Measurements from ENCODE around the gene GRIA4. TPM values are rescaled to one million over a fixed set of nuclear protein-coding genes. Genes with fewer than 3 reads are reported as not detected.

The GRIA4 gene
- polyA plus RNA-seq, 2 of the 4 experiments (the other 2 are of a cell fraction), result not detected

- ChIA-PET CTCF (no interaction called here), POLR2A (no interaction called here)
- DNase-seq (ENCODE audit: low read depth in 1 of 2, low spot score in 1 of 2) (no peak), FAIRE-seq (no peak), ATAC-seq (no peak)
- 60% methylated on average over 4 of the region's 4 CpGs for WGBS (ENCODE audit: missing lambda C conversion rate)
- H3K4me2 ChIP-seq, result no peak overlapping the region
- H3K27ac ChIP-seq, result no peak overlapping the region
- no peak for TF ChIP-seq ESRRA (IDR thresholded peaks at IDR 0.05; ENCODE audit: borderline replicate concordance, low read length)
- no peak for TF ChIP-seq FOSL2 (IDR thresholded peaks at IDR 0.05)
- no peak for TF ChIP-seq FOSL2 (CRISPR knock-in tag; IDR thresholded peaks at IDR 0.05)
- no peak for TF ChIP-seq ZSCAN20 (CRISPR knock-in tag; IDR thresholded peaks at IDR 0.05)
- no peak for TF ChIP-seq TP53 (CRISPR knock-in tag; IDR thresholded peaks at IDR 0.05)
- no peak for TF ChIP-seq HOXB5 (CRISPR knock-in tag; IDR thresholded peaks at IDR 0.05)
- no peak for TF ChIP-seq CHD2 (IDR thresholded peaks at IDR 0.05; ENCODE audit: low read length, partially characterized antibody)
- no peak for TF ChIP-seq POLR2A (IDR thresholded peaks at IDR 0.05; ENCODE audit: low read length)
- TF ChIP-seq ELK1 (IDR thresholded peaks at IDR 0.05; ENCODE audit: low read depth, low read length), result no peak
- no peak for TF ChIP-seq HMGXB4 (CRISPR knock-in tag; IDR thresholded peaks at IDR 0.05; ENCODE audit: borderline replicate concordance)
- no peak for TF ChIP-seq RNF2 (IDR thresholded peaks at IDR 0.05; ENCODE audit: borderline replicate concordance, low read depth)
- no peak for TF ChIP-seq CTCF (IDR thresholded peaks at IDR 0.05)
- no peak overlapping the region for H3K4me3 ChIP-seq
- no peaks in the 10 kb centered on the region for H3K9me3 ChIP-seq
- H3K4me1 ChIP-seq, result no peaks in the 10 kb centered on the region
Measured at GRCh38 chr11:105635466-105635865, 25.6 kb downstream of the GRIA4 start.

GRCh38 chr11:105636496-105636895 is 26.6 kb downstream of the GRIA4 start:
- no peak overlapping the region for H3K4me3 ChIP-seq
- POLR2A ChIA-PET, result no interaction called here
- H3K27ac ChIP-seq, result no peak overlapping the region
- H3K4me2 ChIP-seq, result no peak overlapping the region
- CTCF ChIA-PET, result no interaction called here
- H3K9me3 ChIP-seq, result no peaks in the 10 kb centered on the region
- DNase-seq (ENCODE audit: low read depth in 1 of 2, low spot score in 1 of 2), result no peak
- no peaks in the 10 kb centered on the region for H3K4me1 ChIP-seq
- 10% methylated on average over 2 of the region's 2 CpGs for WGBS (ENCODE audit: missing lambda C conversion rate)
- ATAC-seq, result no peak
- no peak for TF ChIP-seq POLR2AphosphoS2 (conservative IDR thresholded peaks at IDR 0.05; ENCODE audit: low read length)
- no peak for TF ChIP-seq POLR2A (IDR thresholded peaks at IDR 0.05; ENCODE audit: low read length)
- no peak for TF ChIP-seq HEYL (CRISPR knock-in tag; IDR thresholded peaks at IDR 0.05)
- no peak for TF ChIP-seq SMC3 (IDR thresholded peaks at IDR 0.05)
- no peak for TF ChIP-seq TFCP2L1 (CRISPR knock-in tag; IDR thresholded peaks at IDR 0.05)
- TF ChIP-seq BHLHE40 (IDR thresholded peaks at IDR 0.05; ENCODE audit: low read depth, low read length), result no peak
- no peak for TF ChIP-seq NFE2L2 (conservative IDR thresholded peaks at IDR 0.05; ENCODE audit: low read length)
- TF ChIP-seq CBX8 (IDR thresholded peaks at IDR 0.05), result no peak
- TF ChIP-seq ATOH8 (CRISPR knock-in tag; IDR thresholded peaks at IDR 0.05; ENCODE audit: low read depth), result no peak
- TF ChIP-seq TP53 (CRISPR knock-in tag; IDR thresholded peaks at IDR 0.05), result no peak
- TF ChIP-seq CEBPB (IDR thresholded peaks at IDR 0.05), result no peak
- no peak for TF ChIP-seq GATA3 (IDR thresholded peaks at IDR 0.05; ENCODE audit: borderline replicate concordance)
- TF ChIP-seq HDAC2 (IDR thresholded peaks at IDR 0.05), result no peak
- no peak for TF ChIP-seq KDM1A (IDR thresholded peaks at IDR 0.05; ENCODE audit: low read depth)
- no peak for TF ChIP-seq RARB (CRISPR knock-in tag; IDR thresholded peaks at IDR 0.05)
- TF ChIP-seq NR3C1 (IDR thresholded peaks at IDR 0.05), result no peak
- TF ChIP-seq HOXB13 (CRISPR knock-in tag; IDR thresholded peaks at IDR 0.05; ENCODE audit: low read depth), result no peak
- no peak for TF ChIP-seq BCL3 (IDR thresholded peaks at IDR 0.05)
- TF ChIP-seq CBX2 (IDR thresholded peaks at IDR 0.05; ENCODE audit: borderline replicate concordance, low read depth), result no peak
- FAIRE-seq, result no peak

Measured in A549 (cell line).